Stomach (tissue), 9 donors: Measurements from ENCODE around the gene AK9. TPM values are rescaled to one million over a fixed set of nuclear protein-coding genes. Genes with fewer than 3 reads are reported as not detected.

Experiments
- DNase-seq, 2 donors: peaks; one replicate each; pipeline versions ENCODE4 v3.0.0 to v3.0.0-alpha.2; 2013 to 2019
- H3K27ac ChIP-seq, 5 donors: fragments of 200-600 bp in 4 of 5; sonication (generic) in 4 of 5; one replicate each; pipeline ENCODE4 v1.5.1; 2013 to 2019; ENCODE audit warnings: mild to moderate bottlenecking in 1 of 5, moderate library complexity in 1 of 5
- H3K27me3 ChIP-seq, 3 donors: fragments of 200-600 bp; sonication (generic); one replicate each; pipeline ENCODE4 v1.5.1; 2017 to 2019; ENCODE audit warnings: mixed run types in 1 of 3
- H3K36me3 ChIP-seq, 4 donors: fragments of 200-600 bp; sonication (generic); 1 replicate in 3 of 4; 2 replicates in 1 of 4; pipeline ENCODE4 v1.5.1; 2016 to 2019
- H3K4me1 ChIP-seq, 4 donors: fragments of 200-600 bp; sonication (generic); one replicate each; pipeline ENCODE4 v1.5.1; 2016 to 2019
- H3K4me3 ChIP-seq, 4 donors: fragments of 200-600 bp; sonication (generic) in 3 of 4; one replicate each; pipeline ENCODE4 v1.5.1; 2016 to 2019; ENCODE audit warnings: mild to moderate bottlenecking in 1 of 4
- H3K9me3 ChIP-seq, 4 donors: fragments of 200-600 bp; sonication (generic); one replicate each; pipeline ENCODE4 v1.5.1; 2016 to 2019
- CTCF ChIP-seq, 7 experiments: fragments of 450-650 bp in 4 of 7; fragments of 200-600 bp in 3 of 7; sonication (generic) in 3 of 7; IDR thresholded peaks; one replicate each; pipeline ENCODE4 v1.5.1; 2016 to 2019; ENCODE audit warnings: antibody characterized with exemption in 7 of 7, control low read depth in 2 of 7, mild to moderate bottlenecking in 1 of 7
- EP300 ChIP-seq: sonication (generic); formaldehyde crosslinking; IDR thresholded peaks from one replicate; pipeline ENCODE4 v1.6.1; 2017; ENCODE audit warnings: antibody characterized with exemption
- POLR2A ChIP-seq, 4 donors: fragments of 450-650 bp; IDR thresholded peaks; one replicate each; pipeline ENCODE4 v1.6.1; 2016; ENCODE audit warnings: antibody characterized with exemption in 4 of 4, control low read depth in 2 of 4, mild to moderate bottlenecking in 1 of 4, moderate library complexity in 1 of 4
- POLR2AphosphoS5 ChIP-seq, 3 donors: sonication (generic); formaldehyde crosslinking; IDR thresholded peaks; one replicate each; pipeline ENCODE4 v1.6.1; 2016; ENCODE audit warnings: antibody characterized with exemption in 3 of 3
- whole genome bisulfite sequencing, 5 donors: extraction: QIAGEN DNeasy Blood & Tissue Kit in 3 of 5; methylation state at CpG; one replicate each; pipeline versions ENCODE4 v1.1.5 to v1.1.7; 2013 to 2018; 5-methylcytosine and 5-hydroxymethylcytosine counted together
- intact Hi-C: fragments of 100-400 bp; cut with DNase I; formaldehyde crosslinking; loops from one replicate; pipeline ENCODE4 v1.15.1; 2023; ENCODE audit warnings: low total_unique reads
- polyA plus RNA-seq, 3 donors: library from polyadenylated mRNA; stranded (reverse); fragments of 200-250 nt; gene quantifications; one replicate each; pipeline ENCODE4 v1.2.3, GENCODE V29; 2013
- total RNA-seq, 5 donors: library from RNA; depleted of rRNA; stranded (reverse); fragments of >200 nt; gene quantifications; one replicate each; pipeline versions ENCODE4 v1.1.0 to v1.2.3, GENCODE V29; 2014 to 2016
- donor health status: healthy with polysubstance abuse.
- donor health status: Bipolar disorder and iron deficiency.
- donor health status: healthy.

AK9 gene
- total and polyA plus RNA-seq, 8 donors, result 3.8 to 20.3 (median 9.1) TPM

- TF ChIP-seq POLR2A (IDR thresholded peaks at IDR 0.05) (no peak), EP300 (no peak), CTCF (IDR thresholded peaks at IDR 0.05) (no peak), POLR2AphosphoS5 (IDR thresholded peaks at IDR 0.05) (no peak)
- WGBS, 5 donors, result 83 to 92% (median 85%) methylated on average over 3 of the region's 3 CpGs
Measured at GRCh38 chr6:109527989-109528388, 163.0 kb downstream of the AK9 start.

GRCh38 chr6:109526905-109527628, 163.9 kb downstream of the AK9 start:
- Histone ChIP-seq H3K4me3 (no peak overlapping the region), H3K9me3 (peaks cover 0 to 8% (median 3%) of the 10 kb centered on the region in 4 donors), H3K27me3 (no peaks in the 10 kb centered on the region), H3K27ac (no peak overlapping the region), H3K36me3 (no peaks in the 10 kb centered on the region), H3K4me1 (no peaks in the 10 kb centered on the region)
- peak; percentile 33 to 86 for DNase-seq
- intact Hi-C loops, result loop anchor here (5.0 kb wide), 1 partner anchor 525 kb away; no protein-coding TSS in a partner anchor
- WGBS, 5 donors, result 54 to 56% (median 55%) methylated on average over 7 of the region's 7 CpGs
- no peak for TF ChIP-seq EP300
- no peak for TF ChIP-seq POLR2AphosphoS5 (IDR thresholded peaks at IDR 0.05)
- TF ChIP-seq POLR2A (IDR thresholded peaks at IDR 0.05), result no peak
- peak in 3 of 7 experiments; percentile 35 to 41 (median 37) for TF ChIP-seq CTCF (IDR thresholded peaks at IDR 0.05)

More at GRCh38 chr6:109527989-109528388, 163.0 kb downstream of the AK9 start:
- intact Hi-C loops, result loop anchor here (5.0 kb wide), 1 partner anchor 524 kb away; no protein-coding TSS in a partner anchor
- no peak for DNase-seq
- Histone ChIP-seq H3K36me3 (no peaks in the 10 kb centered on the region), H3K27ac (no peak overlapping the region), H3K4me1 (no peaks in the 10 kb centered on the region), H3K4me3 (no peak overlapping the region), H3K9me3 (peaks cover 0 to 8% (median 3%) of the 10 kb centered on the region in 4 donors), H3K27me3 (no peaks in the 10 kb centered on the region)

- Histone ChIP-seq H3K4me3 (no peak overlapping the region), H3K4me1 (no peaks in the 10 kb centered on the region), H3K9me3 (peaks cover 0 to 8% (median 3%) of the 10 kb centered on the region in 4 donors), H3K27ac (no peak overlapping the region), H3K36me3 (no peaks in the 10 kb centered on the region), H3K27me3 (no peaks in the 10 kb centered on the region)
- no peak for DNase-seq
- TF ChIP-seq POLR2AphosphoS5 (IDR thresholded peaks at IDR 0.05) (no peak), CTCF (IDR thresholded peaks at IDR 0.05) (no peak), POLR2A (IDR thresholded peaks at IDR 0.05) (no peak), EP300 (no peak)
- intact Hi-C loops, result no loop called here
Measured at GRCh38 chr6:109524129-109524528, 166.9 kb downstream of the AK9 start.

DNA sequence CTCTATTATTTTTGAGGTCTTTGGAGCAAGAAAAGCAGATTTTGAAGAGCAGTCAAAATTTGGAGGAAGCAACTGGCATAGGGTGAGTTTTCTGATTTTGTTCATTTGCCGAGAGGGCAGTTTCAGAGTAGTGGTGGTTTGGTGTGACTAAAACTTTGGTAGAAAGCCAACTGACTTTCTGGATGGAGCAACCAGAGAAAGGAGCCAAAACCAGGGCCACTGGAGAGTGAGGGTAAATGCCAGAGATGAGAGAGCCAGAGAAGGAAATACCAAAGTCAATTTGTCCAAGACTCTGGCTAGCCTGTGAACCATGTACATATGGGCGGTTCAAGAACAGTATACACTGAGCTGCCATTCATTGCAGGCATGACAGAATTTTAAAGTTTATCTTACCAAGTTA, 167.5 kb downstream of the AK9 start:
- no peak overlapping the region for H3K27ac ChIP-seq

More for the DNA sequence above, 167.5 kb downstream of the AK9 start:
- H3K4me3 ChIP-seq, result no peak overlapping the region
- WGBS, 5 donors, result 73 to 95% (median 93%) methylated on average over 2 of the region's 2 CpGs
- no peaks in the 10 kb centered on the region for H3K27me3 ChIP-seq
- DNase-seq, result no peak
- intact Hi-C loops, result no loop called here
- TF ChIP-seq POLR2A (IDR thresholded peaks at IDR 0.05) (no peak), EP300 (no peak), CTCF (IDR thresholded peaks at IDR 0.05) (no peak), POLR2AphosphoS5 (IDR thresholded peaks at IDR 0.05) (no peak)
- no peaks in the 10 kb centered on the region for H3K4me1 ChIP-seq
- no peaks in the 10 kb centered on the region for H3K36me3 ChIP-seq
- peaks cover 0 to 8% (median 3%) of the 10 kb centered on the region in 4 donors for H3K9me3 ChIP-seq
